ENCODE measurements around the gene SLF2.

DNA sequence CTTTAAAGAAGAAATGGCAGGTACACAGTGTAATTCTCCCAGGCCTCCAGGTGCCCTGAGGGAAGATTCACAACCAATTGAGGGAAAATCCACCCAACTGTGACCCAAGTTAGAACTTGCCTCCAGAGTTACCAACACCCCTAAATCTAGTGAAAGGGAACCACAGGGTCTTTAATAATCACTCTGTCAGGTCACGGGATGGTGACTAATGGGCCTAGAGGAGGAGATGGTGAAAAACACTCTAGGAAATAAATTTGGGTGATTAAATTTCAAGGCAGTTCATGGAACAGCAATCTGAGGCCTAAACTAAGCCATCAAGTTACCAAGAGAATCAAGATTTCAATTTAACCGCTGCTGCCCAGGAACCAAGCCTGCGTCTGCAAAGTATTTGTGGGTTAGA is 26.7 kb upstream of the SLF2 start:
- no peak for TF ChIP-seq JUN (CRISPR knock-in tag; IDR thresholded peaks at IDR 0.05)
- TF ChIP-seq, protein P1, sequence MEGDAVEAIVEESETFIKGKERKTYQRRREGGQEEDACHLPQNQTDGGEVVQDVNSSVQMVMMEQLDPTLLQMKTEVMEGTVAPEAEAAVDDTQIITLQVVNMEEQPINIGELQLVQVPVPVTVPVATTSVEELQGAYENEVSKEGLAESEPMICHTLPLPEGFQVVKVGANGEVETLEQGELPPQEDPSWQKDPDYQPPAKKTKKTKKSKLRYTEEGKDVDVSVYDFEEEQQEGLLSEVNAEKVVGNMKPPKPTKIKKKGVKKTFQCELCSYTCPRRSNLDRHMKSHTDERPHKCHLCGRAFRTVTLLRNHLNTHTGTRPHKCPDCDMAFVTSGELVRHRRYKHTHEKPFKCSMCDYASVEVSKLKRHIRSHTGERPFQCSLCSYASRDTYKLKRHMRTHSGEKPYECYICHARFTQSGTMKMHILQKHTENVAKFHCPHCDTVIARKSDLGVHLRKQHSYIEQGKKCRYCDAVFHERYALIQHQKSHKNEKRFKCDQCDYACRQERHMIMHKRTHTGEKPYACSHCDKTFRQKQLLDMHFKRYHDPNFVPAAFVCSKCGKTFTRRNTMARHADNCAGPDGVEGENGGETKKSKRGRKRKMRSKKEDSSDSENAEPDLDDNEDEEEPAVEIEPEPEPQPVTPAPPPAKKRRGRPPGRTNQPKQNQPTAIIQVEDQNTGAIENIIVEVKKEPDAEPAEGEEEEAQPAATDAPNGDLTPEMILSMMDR (IDR thresholded peaks at IDR 0.05), result no peak
- no peak for TF ChIP-seq ZNF416 (CRISPR knock-in tag; IDR thresholded peaks at IDR 0.05)
- TF ChIP-seq ZBTB21 (CRISPR knock-in tag; IDR thresholded peaks at IDR 0.05; ENCODE audit: borderline replicate concordance), result no peak
- no peak for TF ChIP-seq ZNF317 (CRISPR knock-in tag; IDR thresholded peaks at IDR 0.05; ENCODE audit: borderline replicate concordance, low read depth)
- TF ChIP-seq ETV6 (CRISPR knock-in tag; IDR thresholded peaks at IDR 0.05), result no peak
- TF ChIP-seq, protein P2, sequence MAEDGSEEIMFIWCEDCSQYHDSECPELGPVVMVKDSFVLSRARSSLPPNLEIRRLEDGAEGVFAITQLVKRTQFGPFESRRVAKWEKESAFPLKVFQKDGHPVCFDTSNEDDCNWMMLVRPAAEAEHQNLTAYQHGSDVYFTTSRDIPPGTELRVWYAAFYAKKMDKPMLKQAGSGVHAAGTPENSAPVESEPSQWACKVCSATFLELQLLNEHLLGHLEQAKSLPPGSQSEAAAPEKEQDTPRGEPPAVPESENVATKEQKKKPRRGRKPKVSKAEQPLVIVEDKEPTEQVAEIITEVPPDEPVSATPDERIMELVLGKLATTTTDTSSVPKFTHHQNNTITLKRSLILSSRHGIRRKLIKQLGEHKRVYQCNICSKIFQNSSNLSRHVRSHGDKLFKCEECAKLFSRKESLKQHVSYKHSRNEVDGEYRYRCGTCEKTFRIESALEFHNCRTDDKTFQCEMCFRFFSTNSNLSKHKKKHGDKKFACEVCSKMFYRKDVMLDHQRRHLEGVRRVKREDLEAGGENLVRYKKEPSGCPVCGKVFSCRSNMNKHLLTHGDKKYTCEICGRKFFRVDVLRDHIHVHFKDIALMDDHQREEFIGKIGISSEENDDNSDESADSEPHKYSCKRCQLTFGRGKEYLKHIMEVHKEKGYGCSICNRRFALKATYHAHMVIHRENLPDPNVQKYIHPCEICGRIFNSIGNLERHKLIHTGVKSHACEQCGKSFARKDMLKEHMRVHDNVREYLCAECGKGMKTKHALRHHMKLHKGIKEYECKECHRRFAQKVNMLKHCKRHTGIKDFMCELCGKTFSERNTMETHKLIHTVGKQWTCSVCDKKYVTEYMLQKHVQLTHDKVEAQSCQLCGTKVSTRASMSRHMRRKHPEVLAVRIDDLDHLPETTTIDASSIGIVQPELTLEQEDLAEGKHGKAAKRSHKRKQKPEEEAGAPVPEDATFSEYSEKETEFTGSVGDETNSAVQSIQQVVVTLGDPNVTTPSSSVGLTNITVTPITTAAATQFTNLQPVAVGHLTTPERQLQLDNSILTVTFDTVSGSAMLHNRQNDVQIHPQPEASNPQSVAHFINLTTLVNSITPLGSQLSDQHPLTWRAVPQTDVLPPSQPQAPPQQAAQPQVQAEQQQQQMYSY (CRISPR knock-in tag; IDR thresholded peaks at IDR 0.05), result no peak
- TF ChIP-seq MYBL2 (CRISPR knock-in tag; IDR thresholded peaks at IDR 0.05), result no peak
- no peak for TF ChIP-seq ATF2 (CRISPR knock-in tag; IDR thresholded peaks at IDR 0.05; ENCODE audit: borderline replicate concordance, low read depth)
- no peak for TF ChIP-seq ELF4 (CRISPR knock-in tag; IDR thresholded peaks at IDR 0.05; ENCODE audit: low read depth)
- TF ChIP-seq USF2 (CRISPR knock-in tag; IDR thresholded peaks at IDR 0.05), result no peak
- no peak for TF ChIP-seq ATF3 (CRISPR knock-in tag; conservative IDR thresholded peaks at IDR 0.05)
- TF ChIP-seq ZNF232 (CRISPR knock-in tag; IDR thresholded peaks at IDR 0.05), result no peak

Measured in WTC11 (cell line).